HUES6 (cell line): ENCODE measurements around the gene GPA33.

ENCODE experiments used
- H3K27ac ChIP-seq: 2 replicates; pipeline ENCODE4 v1.7.0; 2013; ENCODE audit warnings: low read depth, mild to moderate bottlenecking, low read length, inconsistent platforms
- H3K27me3 ChIP-seq: 2 replicates; pipeline ENCODE4 v1.6.1; 2013; ENCODE audit warnings: low read length; ENCODE audit not compliant: control insufficient read depth, insufficient read depth
- H3K36me3 ChIP-seq: 2 replicates; pipeline ENCODE4 v1.6.1; 2013; ENCODE audit warnings: low read length; ENCODE audit not compliant: control insufficient read depth, insufficient read depth
- H3K4me1 ChIP-seq: 2 replicates; pipeline ENCODE4 v1.6.1; 2013; ENCODE audit warnings: low read length; ENCODE audit not compliant: control insufficient read depth, insufficient read depth
- H3K4me3 ChIP-seq: 2 replicates; pipeline ENCODE4 v1.5.1; 2013; ENCODE audit warnings: low read depth, low read length
- H3K9ac ChIP-seq: one replicate; pipeline ENCODE4 v1.6.1; 2013; ENCODE audit warnings: mild to moderate bottlenecking, low read length
- H3K9me3 ChIP-seq: 2 replicates; pipeline ENCODE4 v1.6.1; 2013; ENCODE audit warnings: low read depth, low read length; ENCODE audit not compliant: control insufficient read depth, insufficient read depth

Gene GPA33

DNA sequence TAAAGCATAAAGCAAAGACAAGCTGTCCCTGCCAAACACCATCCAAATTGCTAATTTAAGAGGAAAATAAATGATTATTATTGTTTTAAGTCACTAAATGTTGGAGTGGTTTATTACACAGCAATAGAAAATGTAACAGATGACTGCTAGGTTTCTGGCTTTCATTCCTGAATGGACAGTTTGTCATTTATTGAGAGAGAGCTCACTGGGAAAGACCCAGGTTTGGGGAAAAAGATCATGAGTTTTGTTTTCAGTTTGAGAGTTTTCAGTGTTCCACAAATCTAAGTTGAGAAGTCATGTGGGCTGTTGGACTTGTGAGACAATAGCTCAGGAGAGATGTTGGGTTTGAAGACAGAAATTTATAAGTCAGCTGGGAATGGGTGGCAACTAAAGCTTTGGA lies 5.4 kb downstream of the GPA33 start:
- Histone ChIP-seq H3K4me3 (no peak overlapping the region), H3K9me3 (peaks cover 3% of the 10 kb centered on the region; the same call in 1 of the 2 replicates), H3K27me3 (no peaks in the 10 kb centered on the region), H3K9ac (no peak overlapping the region), H3K36me3 (no peaks in the 10 kb centered on the region), H3K27ac (no peak overlapping the region), H3K4me1 (peaks cover 13% of the 10 kb centered on the region; the same call in 1 of the 2 replicates)

DNA sequence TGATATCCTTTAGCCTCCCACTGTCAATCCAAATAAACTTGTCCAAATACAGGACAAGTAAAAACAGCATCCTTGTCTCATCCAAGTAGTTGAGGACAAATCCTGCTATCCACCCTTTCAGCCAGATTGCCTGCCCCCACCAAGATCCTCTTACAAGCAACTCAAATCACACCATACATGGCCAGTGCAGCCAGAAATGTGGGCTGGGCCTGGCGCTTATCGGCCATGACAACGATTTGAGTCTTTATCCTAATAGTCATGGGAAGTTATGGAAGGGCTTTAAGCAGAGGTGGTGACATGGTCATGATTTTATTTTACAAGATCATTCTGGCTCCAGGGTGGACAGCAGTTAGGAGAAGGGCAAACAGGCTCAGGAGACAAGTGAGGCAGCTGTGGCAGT lies 6.3 kb downstream of the GPA33 start:
- H3K27me3 ChIP-seq = no peaks in the 10 kb centered on the region
- H3K27ac ChIP-seq = no peak overlapping the region
- H3K9me3 ChIP-seq = peaks cover 3% of the 10 kb centered on the region; the same call in 1 of the 2 replicates
- H3K9ac ChIP-seq = no peak overlapping the region
- H3K4me3 ChIP-seq = no peak overlapping the region
- no peaks in the 10 kb centered on the region for H3K36me3 ChIP-seq
- H3K4me1 ChIP-seq = peaks cover 13% of the 10 kb centered on the region; the same call in 1 of the 2 replicates

DNA sequence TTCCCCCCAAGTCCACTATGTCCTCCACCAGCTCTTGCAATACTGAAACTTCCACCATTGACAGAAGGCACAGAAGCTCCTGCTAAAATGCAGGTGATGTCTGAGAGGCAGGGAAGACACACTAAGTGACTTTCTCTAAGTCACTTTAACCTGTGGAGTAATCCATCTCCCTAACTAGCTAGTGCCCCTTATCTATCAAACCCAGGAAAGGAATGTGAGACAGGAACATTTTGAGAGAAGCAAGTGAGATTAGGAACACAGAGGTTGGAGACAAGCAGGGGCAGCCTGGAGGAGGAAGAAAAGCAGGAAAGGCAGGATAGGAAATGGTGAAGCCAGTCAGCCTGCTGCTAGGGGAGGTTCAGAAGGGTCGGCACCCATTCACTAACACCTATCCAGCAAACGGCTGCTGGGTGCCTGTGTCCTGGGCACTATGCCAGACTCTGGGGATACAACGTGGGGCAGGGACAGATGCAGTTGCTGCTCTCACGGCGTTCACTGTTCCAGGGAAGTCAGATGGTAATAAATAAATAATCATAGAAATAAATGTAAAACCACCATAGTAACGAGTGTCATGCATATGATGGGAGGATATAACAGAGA lies 7.0 kb downstream of the GPA33 start:
- H3K4me1 ChIP-seq = peaks cover 13% of the 10 kb centered on the region; the same call in 1 of the 2 replicates
- no peak overlapping the region for H3K9ac ChIP-seq
- peaks cover 3% of the 10 kb centered on the region; the same call in 1 of the 2 replicates for H3K9me3 ChIP-seq
- H3K4me3 ChIP-seq = no peak overlapping the region
- H3K27me3 ChIP-seq = no peaks in the 10 kb centered on the region
- no peaks in the 10 kb centered on the region for H3K36me3 ChIP-seq
- H3K27ac ChIP-seq = no peak overlapping the region

DNA sequence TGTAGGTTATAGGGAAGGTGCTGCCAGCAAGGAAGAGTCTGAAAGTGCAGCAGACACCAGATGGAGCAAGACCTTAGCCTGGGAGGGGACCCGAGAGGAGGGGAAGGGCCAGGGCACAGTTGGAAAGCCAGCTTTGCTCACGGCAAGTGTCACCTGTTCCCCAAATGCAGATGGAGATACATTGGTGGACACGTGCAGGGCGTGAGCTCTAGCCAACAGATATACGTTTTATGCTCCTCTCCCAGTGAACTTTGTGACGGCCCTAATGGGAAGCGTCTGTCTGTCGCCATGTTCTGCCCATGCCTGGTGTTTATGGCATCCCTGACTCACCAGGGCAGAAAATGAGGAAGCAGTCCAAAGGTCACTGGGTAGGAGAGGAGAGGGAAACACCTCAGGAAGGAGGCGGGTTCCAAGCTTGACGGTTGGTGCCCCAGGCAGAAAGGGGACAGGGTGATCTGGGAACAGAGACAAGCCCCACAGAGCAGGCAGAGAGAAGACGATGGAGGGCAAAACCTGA lies 7.6 kb downstream of the GPA33 start:
- Histone ChIP-seq H3K9ac (no peak overlapping the region), H3K36me3 (no peaks in the 10 kb centered on the region), H3K4me3 (no peak overlapping the region), H3K4me1 (peaks cover 13% of the 10 kb centered on the region; the same call in 1 of the 2 replicates), H3K27me3 (no peaks in the 10 kb centered on the region), H3K27ac (no peak overlapping the region), H3K9me3 (peaks cover 3% of the 10 kb centered on the region; the same call in 1 of the 2 replicates)

DNA sequence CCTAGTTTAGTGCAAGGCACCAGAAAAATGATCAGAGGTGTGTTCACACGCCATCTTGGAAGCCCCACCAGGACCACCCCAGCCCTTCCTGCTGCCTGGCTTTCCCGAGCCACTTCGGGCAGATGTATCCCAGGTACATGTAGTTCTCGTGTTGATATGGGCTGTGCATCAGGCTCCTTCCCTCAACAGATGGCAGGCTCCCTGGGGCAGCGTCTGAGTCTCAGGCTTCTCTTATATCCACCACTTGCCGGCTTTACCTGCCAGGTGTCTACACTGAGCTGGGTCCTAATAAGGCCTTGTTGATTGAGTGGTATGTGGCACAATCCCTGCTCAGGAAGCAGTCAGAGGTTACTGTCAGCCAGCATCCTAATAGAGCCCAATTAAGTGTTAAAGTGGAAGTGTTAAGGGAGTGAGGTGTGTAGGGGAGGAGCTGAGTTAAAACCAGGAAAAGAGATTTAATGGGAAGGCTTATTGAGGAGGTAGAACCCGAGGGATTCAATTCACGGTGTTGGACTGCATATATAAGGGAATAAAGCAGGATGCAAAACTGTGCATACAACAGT lies 8.5 kb downstream of the GPA33 start:
- Histone ChIP-seq H3K36me3 (no peaks in the 10 kb centered on the region), H3K4me1 (peaks cover 13% of the 10 kb centered on the region; the same call in 1 of the 2 replicates), H3K27me3 (no peaks in the 10 kb centered on the region), H3K4me3 (no peak overlapping the region), H3K9me3 (peaks cover 3% of the 10 kb centered on the region; the same call in 1 of the 2 replicates), H3K9ac (no peak overlapping the region), H3K27ac (no peak overlapping the region)

DNA sequence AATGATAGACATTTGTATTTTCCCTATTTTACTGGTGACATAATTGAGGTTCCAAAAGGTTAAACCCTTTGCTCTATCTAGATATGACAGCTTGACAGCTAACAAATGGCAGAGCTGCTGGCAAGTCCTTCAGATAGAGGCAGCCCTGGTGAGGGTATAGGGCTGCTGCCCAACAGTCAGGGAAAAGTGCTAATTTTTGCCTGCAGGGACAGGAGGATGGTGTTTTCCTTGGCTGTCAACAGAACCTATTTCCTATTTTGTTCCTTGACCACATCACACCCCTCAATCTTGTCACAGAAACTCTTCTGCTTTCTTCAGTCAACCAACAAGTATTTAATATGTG lies 12.3 kb downstream of the GPA33 start:
- no peak overlapping the region for H3K4me3 ChIP-seq
- H3K27ac ChIP-seq = no peak overlapping the region
- H3K27me3 ChIP-seq = no peaks in the 10 kb centered on the region
- H3K4me1 ChIP-seq = peaks cover 5% of the 10 kb centered on the region; the same call in 1 of the 2 replicates
- no peaks in the 10 kb centered on the region for H3K9me3 ChIP-seq
- H3K9ac ChIP-seq = no peak overlapping the region
- no peaks in the 10 kb centered on the region for H3K36me3 ChIP-seq

DNA sequence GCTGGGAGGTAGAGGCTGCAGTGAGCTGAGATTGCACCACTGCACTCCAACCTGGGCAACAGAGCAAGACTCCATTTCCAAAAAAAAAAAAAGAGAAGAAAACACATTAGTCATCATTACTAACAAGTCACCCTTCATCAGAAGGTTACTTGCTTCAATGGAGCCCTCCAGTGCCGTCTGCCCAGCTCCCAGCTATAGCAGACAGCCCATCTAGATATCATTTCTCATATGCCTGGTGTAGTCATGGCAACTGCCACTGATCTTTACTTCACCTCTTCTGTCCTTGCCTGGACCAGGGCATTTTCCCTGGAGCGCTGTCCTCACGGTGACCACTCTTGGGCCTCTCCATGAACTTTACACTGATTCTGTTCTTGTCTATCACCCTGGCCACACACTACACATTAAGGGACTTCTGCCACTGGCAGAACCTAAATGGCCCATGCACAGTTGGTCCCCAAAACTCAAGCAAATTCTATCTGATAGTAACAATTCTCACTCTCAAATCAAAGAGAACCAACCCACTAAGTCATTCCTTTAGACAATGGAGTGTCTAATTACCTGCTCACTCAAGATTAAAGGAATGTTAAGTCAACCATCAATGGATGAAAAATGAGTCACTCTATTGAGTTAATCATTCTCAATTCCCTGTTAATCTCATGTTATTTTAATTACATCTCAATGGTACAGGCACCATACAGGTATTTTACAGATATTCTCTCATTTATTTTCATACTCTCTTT lies 12.9 kb downstream of the GPA33 start:
- no peaks in the 10 kb centered on the region for H3K4me1 ChIP-seq
- H3K9me3 ChIP-seq = no peaks in the 10 kb centered on the region
- H3K27me3 ChIP-seq = no peaks in the 10 kb centered on the region
- no peak overlapping the region for H3K9ac ChIP-seq
- H3K36me3 ChIP-seq = no peaks in the 10 kb centered on the region
- H3K27ac ChIP-seq = no peak overlapping the region
- H3K4me3 ChIP-seq = no peak overlapping the region

DNA sequence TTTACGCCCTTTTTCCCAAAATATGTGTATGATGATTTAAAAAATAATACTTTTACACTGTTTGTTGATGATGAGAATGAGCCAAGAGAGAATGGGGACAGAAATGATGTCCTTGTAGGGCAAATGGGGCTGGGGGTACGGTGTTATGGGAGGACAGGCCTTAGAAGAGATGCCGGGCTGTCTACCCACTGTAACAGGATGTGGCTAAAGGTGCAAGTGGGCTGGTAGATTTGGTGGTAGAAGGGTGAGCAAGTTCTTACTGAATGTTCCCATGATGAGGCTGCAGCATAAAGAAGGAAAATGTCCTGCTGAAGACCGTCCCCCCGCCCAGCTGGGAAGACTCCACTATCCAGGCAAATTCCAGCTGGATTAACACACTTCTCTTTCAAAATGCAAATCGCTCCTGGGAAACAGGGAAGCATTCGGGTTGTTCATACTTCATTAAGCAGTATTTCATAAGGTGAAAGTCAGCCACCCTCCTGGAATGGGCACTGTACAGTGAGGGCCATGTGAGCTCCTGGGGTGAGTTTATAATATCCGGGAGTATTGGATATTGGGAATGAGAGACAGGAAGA lies 14.0 kb downstream of the GPA33 start:
- Histone ChIP-seq H3K9ac (no peak overlapping the region), H3K27me3 (no peaks in the 10 kb centered on the region), H3K4me1 (no peaks in the 10 kb centered on the region), H3K36me3 (no peaks in the 10 kb centered on the region), H3K4me3 (no peak overlapping the region), H3K27ac (no peak overlapping the region), H3K9me3 (no peaks in the 10 kb centered on the region)

DNA sequence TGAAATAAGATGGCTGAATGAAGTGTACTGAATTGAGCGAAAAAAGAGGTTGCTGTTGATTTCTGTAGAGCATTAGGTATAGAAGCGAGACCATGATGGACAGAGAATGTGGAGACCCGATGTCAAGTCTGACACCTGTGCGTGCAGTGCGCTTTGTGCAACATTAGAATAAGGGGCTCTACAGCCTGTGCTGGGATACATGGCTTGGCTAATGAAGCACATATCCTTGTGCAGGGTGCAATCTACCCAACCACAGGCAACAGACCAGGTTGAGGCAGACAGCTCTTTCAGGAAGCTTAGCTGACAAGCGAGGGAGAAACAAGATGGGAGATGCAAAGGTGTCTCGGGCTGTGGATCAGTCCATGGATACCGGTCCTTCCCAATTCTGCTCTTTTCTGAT lies 18.9 kb downstream of the GPA33 start:
- no peak overlapping the region for H3K27ac ChIP-seq
- H3K9ac ChIP-seq = no peak overlapping the region
- no peaks in the 10 kb centered on the region for H3K9me3 ChIP-seq
- H3K27me3 ChIP-seq = no peaks in the 10 kb centered on the region
- no peaks in the 10 kb centered on the region for H3K36me3 ChIP-seq
- no peak overlapping the region for H3K4me3 ChIP-seq
- H3K4me1 ChIP-seq = peaks cover 2% of the 10 kb centered on the region

DNA sequence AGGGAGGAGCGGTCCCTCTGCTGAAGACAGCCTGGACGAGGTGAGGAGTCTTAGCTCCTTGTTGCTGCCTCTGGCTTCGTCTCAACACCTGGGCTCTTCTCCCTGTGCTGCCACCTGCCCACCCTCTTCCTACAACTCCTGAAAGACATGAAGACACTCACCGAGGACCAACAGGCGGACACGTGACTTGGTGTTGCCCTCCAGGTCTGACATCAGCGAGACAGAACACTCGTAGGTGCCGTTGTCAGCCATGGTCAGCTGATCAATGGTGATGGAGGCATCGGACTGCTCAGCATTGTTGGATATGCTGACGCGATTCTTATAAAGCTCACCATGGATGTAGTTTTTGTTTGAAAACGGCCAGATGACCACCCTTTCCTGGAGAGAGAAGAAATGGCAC lies 21.4 kb downstream of the GPA33 start:
- Histone ChIP-seq H3K27me3 (no peaks in the 10 kb centered on the region), H3K4me3 (no peak overlapping the region), H3K36me3 (no peaks in the 10 kb centered on the region), H3K27ac (no peak overlapping the region), H3K9ac (no peak overlapping the region), H3K9me3 (no peaks in the 10 kb centered on the region), H3K4me1 (peaks cover 5% of the 10 kb centered on the region)

DNA sequence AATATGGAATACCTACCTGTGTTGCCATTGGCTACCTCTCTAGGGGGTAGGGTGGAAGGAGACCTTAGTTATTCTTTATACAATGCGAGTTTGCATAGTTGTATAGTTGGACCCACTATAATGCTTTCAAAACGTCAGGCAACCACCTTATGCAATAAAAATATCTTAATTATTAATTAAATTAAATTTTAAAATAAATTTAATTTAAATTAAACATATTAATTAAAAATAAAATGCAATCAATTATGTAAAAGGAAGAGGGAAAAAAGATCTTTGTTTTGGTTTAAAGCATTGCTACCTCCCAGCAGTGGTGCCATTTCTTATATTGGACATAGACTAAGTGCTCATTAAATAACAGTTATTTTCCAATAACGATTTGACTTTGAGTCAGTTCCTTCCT lies 22.3 kb downstream of the GPA33 start:
- no peak overlapping the region for H3K27ac ChIP-seq
- no peaks in the 10 kb centered on the region for H3K9me3 ChIP-seq
- no peak overlapping the region for H3K9ac ChIP-seq
- peaks cover 5% of the 10 kb centered on the region for H3K4me1 ChIP-seq
- no peak overlapping the region for H3K4me3 ChIP-seq
- H3K36me3 ChIP-seq = no peaks in the 10 kb centered on the region
- H3K27me3 ChIP-seq = no peaks in the 10 kb centered on the region
